Prostate gland (tissue), 2 donors: Measurements from ENCODE around the gene STXBP5L. TPM values are rescaled to one million over a fixed set of nuclear protein-coding genes. Genes with fewer than 3 reads are reported as not detected.

Source experiments
- DNase-seq: peaks from one replicate; pipeline ENCODE4 v3.0.0-alpha.2; 2019; ENCODE audit warnings: low spot score
- H3K27ac ChIP-seq, 2 donors: fragments of 200-600 bp; sonication (generic); 2 replicates each; pipeline ENCODE4 v1.5.1; 2017 to 2019
- H3K27me3 ChIP-seq: fragments of 200-600 bp; sonication (generic); replicated peaks from 2 replicates; pipeline ENCODE4 v1.5.1; 2019; ENCODE audit not compliant: insufficient read depth
- H3K36me3 ChIP-seq, 2 donors: fragments of 200-600 bp; sonication (generic); 1 replicate in 1 of 2; 2 replicates in 1 of 2; pipeline versions ENCODE4 v1.5.1 to v1.8.1; 2017 to 2019
- H3K4me1 ChIP-seq: fragments of 200-600 bp; sonication (generic); replicated peaks from 2 replicates; pipeline ENCODE4 v1.5.1; 2019
- H3K4me3 ChIP-seq, 2 donors: fragments of 200-600 bp; sonication (generic); 2 replicates each; pipeline ENCODE4 v1.5.1; 2017 to 2019
- H3K9me3 ChIP-seq: fragments of 200-600 bp; sonication (generic); 2 replicates; pipeline ENCODE4 v1.5.1; 2017
- CTCF ChIP-seq, 4 experiments: fragments of 200-600 bp in 2 of 4; fragments of 450-650 bp in 2 of 4; sonication (generic) in 2 of 4; IDR thresholded peaks; 1 replicate in 3 of 4; 2 replicates in 1 of 4; pipeline ENCODE4 v1.5.1; 2016 to 2019; ENCODE audit warnings: antibody characterized with exemption in 4 of 4, mild to moderate bottlenecking in 2 of 4, moderate library complexity in 2 of 4
- WGBS: methylation state at CpG from one replicate; pipeline ENCODE4 v1.1.5; 2018; 5-methylcytosine and 5-hydroxymethylcytosine counted together
- intact Hi-C: fragments of 100-400 bp; cut with DNase I; formaldehyde crosslinking; loops from one replicate; pipeline ENCODE4 v1.14.2; 2022
- microRNA-seq: library from miRNA; unstranded; fragments of <30 nt; microRNA quantifications from one replicate; pipeline ENCODE4, GENCODE V29; 2016
- small RNA-seq, 2 donors: library from RNA; depleted of rRNA; stranded (forward); fragments of <200 nt; gene quantifications; one replicate each; pipeline ENCODE3, GENCODE V24; 2016
- total RNA-seq, 2 donors: library from RNA; depleted of rRNA; stranded (reverse); fragments of >200 nt; gene quantifications; one replicate each; pipeline ENCODE4 v1.1.0, GENCODE V29; 2016

Gene STXBP5L
- total RNA-seq, 2 donors from 2014 or later, result 2.6 to 4.8 TPM

DNA sequence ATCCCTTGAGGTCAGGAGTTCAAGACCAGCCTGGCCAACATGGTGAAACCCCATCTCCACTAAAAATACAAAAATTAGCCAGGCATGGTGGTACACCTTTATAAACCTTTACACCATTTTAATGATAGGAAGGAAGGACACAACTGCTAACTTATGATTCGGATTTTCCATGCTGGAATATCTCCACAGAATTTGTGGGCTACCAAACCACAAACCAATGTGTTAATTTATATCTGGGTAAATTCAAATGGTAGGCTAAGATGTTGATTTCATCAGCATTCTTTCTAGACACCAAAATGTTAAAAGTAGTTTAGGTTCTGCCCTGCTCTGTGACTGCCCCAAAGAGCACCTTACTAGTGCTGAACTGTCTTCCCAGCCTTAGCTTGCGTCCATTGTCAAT, 565.0 kb downstream of the STXBP5L start:
- no peak for DNase-seq
- Histone ChIP-seq H3K27me3 (no peaks in the 10 kb centered on the region), H3K27ac (no peak overlapping the region), H3K4me1 (no peaks in the 10 kb centered on the region), H3K4me3 (no peak overlapping the region), H3K9me3 (no peaks in the 10 kb centered on the region), H3K36me3 (no peaks in the 10 kb centered on the region)
- intact Hi-C loops, result no loop called here
- no peak for TF ChIP-seq CTCF (IDR thresholded peaks at IDR 0.05)
- WGBS, result 97% methylated on average over 2 of the region's 2 CpGs

Small RNA genes lying within 50 kb of the gene (microRNA-seq; reads per million reads assigned to microRNA genes)
- gene MIR5682, result not detected

Small RNA genes lying within 50 kb of the gene (small RNA-seq; reads per million reads assigned to genes)
- 0 reads per million in 2 donors for gene MIR5682

Other genes starting within 250 kb of the STXBP5L start
- 100 to 1,000 TPM in 1 of 2 donors, 10 to 100 TPM in 1; 47.1 to 104 TPM for gene HGD, start 226.0 kb upstream of the STXBP5L start, total RNA-seq
- 10 to 100 TPM; 13.5 to 24.2 TPM for gene RABL3, start 165.7 kb upstream of the STXBP5L start, total RNA-seq
- gene GTF2E1, start 165.5 kb upstream of the STXBP5L start, total RNA-seq, result 10 to 100 TPM; 15.3 to 17.5 TPM